K562 (cell line): ENCODE data around the gene LSR. TPM values are rescaled to one million over a fixed set of nuclear protein-coding genes. Genes with fewer than 3 reads are reported as not detected.

Experiments used
- BHLHE40 ChIP-seq: IDR thresholded peaks from 2 replicates; pipeline ENCODE4 v1.6.1; 2011; ENCODE audit warnings: low read length, improper control_type of control experiment
- MAZ ChIP-seq, 2 experiments: fragments of 450-650 bp in 1 of 2; sonication (generic) in 1 of 2; formaldehyde crosslinking; IDR thresholded peaks in 1 of 2; conservative IDR thresholded peaks in 1 of 2; 2 replicates each; pipeline versions ENCODE4 v1.4.0 to v1.5.0; 2020; ENCODE audit warnings: mild to moderate bottlenecking in 1 of 2, missing genetic modification reagents in 1 of 2
- OTX1 ChIP-seq: fragments of 450-650 bp; formaldehyde crosslinking; IDR thresholded peaks from 2 replicates; pipeline ENCODE4 v1.4.0; 2022; ENCODE audit warnings: mild to moderate bottlenecking
- PHF8 ChIP-seq: fragments of 200-600 bp; sonication (generic); IDR thresholded peaks from 2 replicates; pipeline ENCODE4 v1.6.1; 2012; ENCODE audit warnings: mixed run types, mild to moderate bottlenecking, inconsistent platforms, low read length, moderate library complexity, borderline replicate concordance
- POLR3A ChIP-seq: IDR thresholded peaks from 2 replicates; pipeline ENCODE4 v1.6.1; 2011; ENCODE audit warnings: borderline replicate concordance, mild to moderate bottlenecking, moderate library complexity; ENCODE audit not compliant: insufficient read length, insufficient read depth; ENCODE audit errors: extremely low read depth
- PURB ChIP-seq: sonication (generic); formaldehyde crosslinking; IDR thresholded peaks from 2 replicates; pipeline ENCODE4 v1.9.0; 2021; ENCODE audit warnings: low read depth, mild to moderate bottlenecking, missing genetic modification reagents
- PYGO2 ChIP-seq: fragments of 450-650 bp; IDR thresholded peaks from 2 replicates; pipeline ENCODE4 v1.6.1; 2016; ENCODE audit warnings: mild to moderate bottlenecking, missing genetic modification characterization, moderate library complexity, missing compliant biosample characterization
- SREBF2 ChIP-seq: sonication (generic); formaldehyde crosslinking; IDR thresholded peaks from 2 replicates; pipeline ENCODE4 v1.4.0; 2020; ENCODE audit warnings: mild to moderate bottlenecking, missing genetic modification reagents
- TAF7 ChIP-seq: fragments of 450-650 bp; IDR thresholded peaks from 2 replicates; pipeline ENCODE4 v1.6.1; 2016; ENCODE audit warnings: missing genetic modification characterization, missing compliant biosample characterization
- TEAD2 ChIP-seq: fragments of 450-650 bp; IDR thresholded peaks from 2 replicates; pipeline ENCODE4 v1.6.1; 2016; ENCODE audit warnings: missing genetic modification characterization, control low read depth, missing compliant biosample characterization
- U2AF1 ChIP-seq: fragments of 200-400 bp; formaldehyde crosslinking; optimal IDR thresholded peaks from 2 replicates; pipeline ENCODE3; 2017; ENCODE audit warnings: mild to moderate bottlenecking, low read depth, low read length, moderate library complexity
- ZSCAN32 ChIP-seq: fragments of 450-650 bp; formaldehyde crosslinking; IDR thresholded peaks from 2 replicates; pipeline ENCODE4 v1.4.0; 2020; ENCODE audit warnings: mild to moderate bottlenecking, moderate library complexity
- polyA plus RNA-seq, 8 experiments: library from polyadenylated mRNA; depleted of rRNA in 4 of 8; stranded (reverse) in 5 of 8; unstranded in 3 of 8; fragments of >200 nt; fragmentation: Nextera tagmentation in 2 of 8; fragmentation: Illumina TruSeq in 1 of 8; extraction: Ambion mirVana in 2 of 8; extraction: Trizol in 1 of 8; gene quantifications; 2 replicates each; pipeline versions ENCODE4 v1.2.1 to v1.2.3, GENCODE V29; 2011 to 2014; ENCODE audit warnings: inconsistent platforms in 1 of 8, missing spikeins in 1 of 8
- total RNA-seq, 7 experiments: library from RNA; depleted of rRNA in 6 of 7; stranded (reverse); fragments of >200 nt in 6 of 7; fragmentation: Illumina TruSeq in 2 of 7; extraction: Trizol in 2 of 7; gene quantifications; 2 replicates each; pipeline versions ENCODE4 v1.2.1 to v1.2.3, GENCODE V29; 2011 to 2021; ENCODE audit warnings: low replicate concordance in 1 of 7
- TF ChIP-seq, protein P1 (sequence below): fragments of 250-450 bp; sonication (Bioruptor Pico); IDR thresholded peaks from 2 replicates; pipeline ENCODE4 v1.4.0; 2020; ENCODE audit warnings: mild to moderate bottlenecking, moderate library complexity, borderline replicate concordance
- TF ChIP-seq, protein P2 (sequence below), 3 experiments: fragments of 200-800 bp in 1 of 3; sonication (Bioruptor generic) in 1 of 3; sonication (generic) in 1 of 3; formaldehyde crosslinking in 1 of 3; IDR thresholded peaks; 2 replicates each; pipeline versions ENCODE4 v1.6.1 to v1.8.0; 2016 to 2022; ENCODE audit warnings: mild to moderate bottlenecking in 2 of 3, missing compliant biosample characterization in 2 of 3, missing genetic modification characterization in 2 of 3, missing genetic modification reagents in 1 of 3
- TF ChIP-seq, protein P3 (sequence below): fragments of 450-650 bp; formaldehyde crosslinking; IDR thresholded peaks from 2 replicates; pipeline ENCODE4 v1.4.0; 2020; ENCODE audit warnings: mild to moderate bottlenecking
- TF ChIP-seq, protein P4 (sequence below): fragments of 450-650 bp; IDR thresholded peaks from 2 replicates; pipeline ENCODE4 v1.6.1; 2016; ENCODE audit warnings: antibody characterized with exemption
- TF ChIP-seq, protein P5 (sequence below): fragments of 450-650 bp; conservative IDR thresholded peaks from 2 replicates; pipeline ENCODE4 v1.6.1; 2016; ENCODE audit warnings: missing genetic modification characterization, low read depth, mild to moderate bottlenecking, missing compliant biosample characterization, moderate library complexity
- TF ChIP-seq, protein P6 (sequence below): sonication (generic); formaldehyde crosslinking; IDR thresholded peaks from 2 replicates; pipeline ENCODE4 v1.8.0; 2022; ENCODE audit warnings: mild to moderate bottlenecking, low read depth, missing genetic modification reagents

Gene LSR
- total and polyA plus RNA-seq, 9 of the 15 experiments (the other 6 are each of a cell fraction or from before 2014, with no cell fraction given) = 0.44 to 87.9 (median 28.0) TPM

DNA sequence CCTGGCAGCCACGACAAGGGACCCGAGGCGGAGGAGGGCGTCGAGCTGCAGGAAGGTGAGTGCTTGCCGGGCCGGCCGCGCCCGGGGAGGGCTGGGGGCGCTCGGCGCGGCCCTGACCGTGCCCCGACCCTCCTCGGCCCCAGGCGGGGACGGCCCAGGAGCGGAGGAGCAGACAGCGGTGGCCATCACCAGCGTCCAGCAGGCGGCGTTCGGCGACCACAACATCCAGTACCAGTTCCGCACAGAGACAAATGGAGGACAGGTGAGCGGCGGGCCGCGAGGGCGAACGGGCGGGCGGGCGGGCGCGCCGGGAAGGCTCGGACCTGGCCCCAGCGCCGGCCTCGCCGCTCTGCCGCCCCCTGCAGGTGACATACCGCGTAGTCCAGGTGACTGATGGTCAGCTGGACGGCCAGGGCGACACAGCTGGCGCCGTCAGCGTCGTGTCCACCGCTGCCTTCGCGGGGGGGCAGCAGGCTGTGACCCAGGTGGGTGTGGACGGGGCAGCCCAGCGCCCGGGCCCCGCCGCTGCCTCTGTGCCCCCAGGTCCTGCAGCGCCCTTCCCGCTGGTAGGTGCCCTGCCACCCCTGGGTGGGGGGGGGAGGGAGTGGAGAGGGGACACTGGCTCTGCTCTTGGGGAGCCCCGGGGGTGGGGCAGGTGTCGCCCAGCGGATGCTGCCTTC, 20.8 kb downstream of the LSR start (continued):
- TF ChIP-seq, protein P1, sequence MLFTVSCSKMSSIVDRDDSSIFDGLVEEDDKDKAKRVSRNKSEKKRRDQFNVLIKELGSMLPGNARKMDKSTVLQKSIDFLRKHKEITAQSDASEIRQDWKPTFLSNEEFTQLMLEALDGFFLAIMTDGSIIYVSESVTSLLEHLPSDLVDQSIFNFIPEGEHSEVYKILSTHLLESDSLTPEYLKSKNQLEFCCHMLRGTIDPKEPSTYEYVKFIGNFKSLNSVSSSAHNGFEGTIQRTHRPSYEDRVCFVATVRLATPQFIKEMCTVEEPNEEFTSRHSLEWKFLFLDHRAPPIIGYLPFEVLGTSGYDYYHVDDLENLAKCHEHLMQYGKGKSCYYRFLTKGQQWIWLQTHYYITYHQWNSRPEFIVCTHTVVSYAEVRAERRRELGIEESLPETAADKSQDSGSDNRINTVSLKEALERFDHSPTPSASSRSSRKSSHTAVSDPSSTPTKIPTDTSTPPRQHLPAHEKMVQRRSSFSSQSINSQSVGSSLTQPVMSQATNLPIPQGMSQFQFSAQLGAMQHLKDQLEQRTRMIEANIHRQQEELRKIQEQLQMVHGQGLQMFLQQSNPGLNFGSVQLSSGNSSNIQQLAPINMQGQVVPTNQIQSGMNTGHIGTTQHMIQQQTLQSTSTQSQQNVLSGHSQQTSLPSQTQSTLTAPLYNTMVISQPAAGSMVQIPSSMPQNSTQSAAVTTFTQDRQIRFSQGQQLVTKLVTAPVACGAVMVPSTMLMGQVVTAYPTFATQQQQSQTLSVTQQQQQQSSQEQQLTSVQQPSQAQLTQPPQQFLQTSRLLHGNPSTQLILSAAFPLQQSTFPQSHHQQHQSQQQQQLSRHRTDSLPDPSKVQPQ = no peak
- TF ChIP-seq, protein P2, sequence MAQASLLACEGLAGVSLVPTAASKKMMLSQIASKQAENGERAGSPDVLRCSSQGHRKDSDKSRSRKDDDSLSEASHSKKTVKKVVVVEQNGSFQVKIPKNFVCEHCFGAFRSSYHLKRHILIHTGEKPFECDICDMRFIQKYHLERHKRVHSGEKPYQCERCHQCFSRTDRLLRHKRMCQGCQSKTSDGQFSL (CRISPR knock-in tag; IDR thresholded peaks at IDR 0.05) = peak; percentile 90
- TF ChIP-seq, protein P2 (tag; IDR thresholded peaks at IDR 0.05) = peak in 1 of 2 experiments; percentile 64; a peak in 1 of 4 replicates
- TF ChIP-seq PHF8 = peak; percentile 60; the same call in 1 of the 2 replicates
- TF ChIP-seq, protein P3, sequence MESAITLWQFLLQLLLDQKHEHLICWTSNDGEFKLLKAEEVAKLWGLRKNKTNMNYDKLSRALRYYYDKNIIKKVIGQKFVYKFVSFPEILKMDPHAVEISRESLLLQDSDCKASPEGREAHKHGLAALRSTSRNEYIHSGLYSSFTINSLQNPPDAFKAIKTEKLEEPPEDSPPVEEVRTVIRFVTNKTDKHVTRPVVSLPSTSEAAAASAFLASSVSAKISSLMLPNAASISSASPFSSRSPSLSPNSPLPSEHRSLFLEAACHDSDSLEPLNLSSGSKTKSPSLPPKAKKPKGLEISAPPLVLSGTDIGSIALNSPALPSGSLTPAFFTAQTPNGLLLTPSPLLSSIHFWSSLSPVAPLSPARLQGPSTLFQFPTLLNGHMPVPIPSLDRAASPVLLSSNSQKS = no peak
- TF ChIP-seq, protein P4, sequence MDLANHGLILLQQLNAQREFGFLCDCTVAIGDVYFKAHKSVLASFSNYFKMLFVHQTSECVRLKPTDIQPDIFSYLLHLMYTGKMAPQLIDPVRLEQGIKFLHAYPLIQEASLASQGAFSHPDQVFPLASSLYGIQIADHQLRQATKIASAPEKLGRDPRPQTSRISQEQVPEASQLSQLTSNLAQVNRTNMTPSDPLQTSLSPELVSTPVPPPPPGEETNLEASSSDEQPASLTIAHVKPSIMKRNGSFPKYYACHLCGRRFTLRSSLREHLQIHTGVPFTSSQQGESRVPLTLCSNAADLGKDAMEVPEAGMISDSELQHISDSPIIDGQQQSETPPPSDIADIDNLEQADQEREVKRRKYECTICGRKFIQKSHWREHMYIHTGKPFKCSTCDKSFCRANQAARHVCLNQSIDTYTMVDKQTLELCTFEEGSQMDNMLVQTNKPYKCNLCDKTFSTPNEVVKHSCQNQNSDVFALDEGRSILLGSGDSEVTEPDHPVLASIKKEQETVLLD = no peak
- TF ChIP-seq, protein P5, sequence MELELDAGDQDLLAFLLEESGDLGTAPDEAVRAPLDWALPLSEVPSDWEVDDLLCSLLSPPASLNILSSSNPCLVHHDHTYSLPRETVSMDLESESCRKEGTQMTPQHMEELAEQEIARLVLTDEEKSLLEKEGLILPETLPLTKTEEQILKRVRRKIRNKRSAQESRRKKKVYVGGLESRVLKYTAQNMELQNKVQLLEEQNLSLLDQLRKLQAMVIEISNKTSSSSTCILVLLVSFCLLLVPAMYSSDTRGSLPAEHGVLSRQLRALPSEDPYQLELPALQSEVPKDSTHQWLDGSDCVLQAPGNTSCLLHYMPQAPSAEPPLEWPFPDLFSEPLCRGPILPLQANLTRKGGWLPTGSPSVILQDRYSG (tag) = no peak
- no peak for TF ChIP-seq ZSCAN32 (CRISPR knock-in tag)
- TF ChIP-seq, protein P6, sequence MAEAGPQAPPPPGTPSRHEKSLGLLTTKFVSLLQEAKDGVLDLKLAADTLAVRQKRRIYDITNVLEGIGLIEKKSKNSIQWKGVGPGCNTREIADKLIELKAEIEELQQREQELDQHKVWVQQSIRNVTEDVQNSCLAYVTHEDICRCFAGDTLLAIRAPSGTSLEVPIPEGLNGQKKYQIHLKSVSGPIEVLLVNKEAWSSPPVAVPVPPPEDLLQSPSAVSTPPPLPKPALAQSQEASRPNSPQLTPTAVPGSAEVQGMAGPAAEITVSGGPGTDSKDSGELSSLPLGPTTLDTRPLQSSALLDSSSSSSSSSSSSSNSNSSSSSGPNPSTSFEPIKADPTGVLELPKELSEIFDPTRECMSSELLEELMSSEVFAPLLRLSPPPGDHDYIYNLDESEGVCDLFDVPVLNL (CRISPR knock-in tag) = no peak
- peak; percentile 51 to 73; a peak in 2 of 4 replicates for TF ChIP-seq MAZ (CRISPR knock-in tag; conservative IDR thresholded peaks at IDR 0.05 in 1 of 2, IDR thresholded peaks at IDR 0.05 in 1 of 2)
- TF ChIP-seq BHLHE40 = no peak
- TF ChIP-seq U2AF1 = no peak
- TF ChIP-seq POLR3A = no peak
- TF ChIP-seq OTX1 = no peak
- TF ChIP-seq TEAD2 (tag) = no peak
- TF ChIP-seq TAF7 (tag) = no peak
- no peak for TF ChIP-seq SREBF2 (CRISPR knock-in tag)
- TF ChIP-seq PURB (CRISPR knock-in tag) = no peak
- TF ChIP-seq PYGO2 (tag) = no peak
